NCI-H2171 treated with DMSO at 0.1 percent for 48 hours (cell line): ENCODE measurements around the gene ADGRV1.
"Not testable (repeated sequence)": the region's sequence is repeated elsewhere in the genome, so short reads cannot be mapped to it uniquely, and the experiment has no call there.

Experiments
- DNase-seq: peaks from one replicate; lab custom pipeline; 2025; lab: John Stamatoyannopoulos, UW

The ADGRV1 gene

DNA sequence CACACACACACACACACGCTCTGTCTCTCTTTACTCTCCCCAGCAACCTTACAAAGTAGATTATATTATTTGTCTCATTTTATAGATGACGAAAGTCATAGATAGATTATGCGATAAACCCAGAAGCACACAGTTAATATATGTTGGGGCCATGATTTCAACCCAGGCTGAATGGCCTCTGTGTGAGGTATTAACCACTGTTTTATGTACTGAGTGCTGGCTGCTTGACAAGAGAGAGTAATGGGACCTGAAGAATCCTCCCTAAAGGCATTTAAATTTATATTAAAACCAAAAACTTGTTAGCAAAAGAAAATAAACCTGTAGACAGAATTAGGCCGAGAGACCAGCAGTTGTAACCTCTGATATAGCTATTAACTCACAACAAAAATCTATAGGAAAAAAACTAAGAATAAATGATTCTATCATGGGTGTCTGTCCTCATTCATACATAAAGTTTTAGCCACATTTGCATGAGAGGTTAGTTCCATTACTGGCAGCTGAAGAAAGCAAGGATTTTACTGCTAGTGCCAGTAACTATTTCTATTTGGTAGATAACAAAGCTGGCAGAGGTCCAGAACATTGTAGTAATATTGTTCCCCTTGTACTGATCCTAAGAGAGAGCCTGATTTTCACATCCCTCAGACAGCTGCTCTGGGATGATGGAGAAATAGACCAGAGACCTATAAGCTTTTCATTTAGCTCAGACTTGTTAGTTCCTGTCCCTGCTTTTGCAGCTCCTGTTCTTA lies 250.9 kb downstream of the ADGRV1 start:
- DNase-seq = no peak

DNA sequence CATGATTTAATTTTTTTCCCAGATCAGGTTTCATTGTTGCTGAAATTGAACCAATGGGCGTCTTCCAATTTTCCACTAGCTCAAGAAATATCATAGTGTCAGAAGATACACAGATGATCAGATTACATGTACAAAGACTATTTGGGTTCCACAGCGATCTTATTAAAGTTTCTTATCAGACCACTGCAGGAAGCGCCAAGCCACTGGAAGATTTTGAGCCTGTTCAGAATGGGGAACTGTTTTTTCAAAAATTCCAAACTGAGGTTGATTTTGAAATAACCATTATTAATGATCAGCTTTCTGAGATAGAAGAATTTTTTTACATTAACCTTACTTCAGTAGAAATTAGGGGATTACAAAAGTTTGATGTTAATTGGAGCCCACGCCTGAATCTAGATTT lies 251.6 kb downstream of the ADGRV1 start:
- DNase-seq = no peak

DNA sequence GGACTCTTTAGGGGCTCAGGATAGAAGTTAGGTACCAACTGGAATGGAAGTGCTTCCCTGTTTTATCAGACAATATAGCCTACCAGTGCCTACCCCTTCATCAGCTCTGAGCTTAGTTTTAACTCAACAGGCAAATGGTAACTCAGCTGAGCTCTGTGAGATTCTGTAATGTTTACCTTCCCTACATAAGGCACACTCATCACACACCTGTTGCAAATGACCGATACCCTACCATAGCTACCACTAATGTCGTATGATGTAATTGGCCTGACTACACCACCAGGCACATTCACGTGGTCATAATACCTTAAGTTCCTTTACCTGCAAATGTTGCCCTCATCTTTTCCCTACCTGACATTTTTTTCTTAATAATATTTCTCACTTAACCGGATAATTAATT lies 254.8 kb downstream of the ADGRV1 start:
- no peak for DNase-seq

DNA sequence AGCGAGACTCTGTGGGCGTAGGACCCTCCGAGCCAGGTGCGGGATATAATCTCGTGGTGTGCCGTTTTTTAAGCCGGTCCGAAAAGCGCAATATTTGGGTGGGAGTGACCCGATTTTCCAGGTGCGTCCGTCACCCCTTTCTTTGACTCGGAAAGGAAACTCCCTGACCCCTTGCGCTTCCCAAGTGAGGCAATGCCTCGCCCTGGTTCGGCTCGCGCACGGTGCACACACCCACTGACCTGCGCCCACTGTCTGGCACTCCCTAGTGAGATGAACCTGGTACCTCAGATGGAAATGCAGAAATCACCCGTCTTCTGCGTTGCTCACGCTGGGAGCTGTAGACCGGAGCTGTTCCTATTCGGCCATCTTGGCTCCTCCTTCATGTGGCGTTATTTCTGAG lies 263.5 kb downstream of the ADGRV1 start:
- DNase-seq = not testable (repeated sequence)

DNA sequence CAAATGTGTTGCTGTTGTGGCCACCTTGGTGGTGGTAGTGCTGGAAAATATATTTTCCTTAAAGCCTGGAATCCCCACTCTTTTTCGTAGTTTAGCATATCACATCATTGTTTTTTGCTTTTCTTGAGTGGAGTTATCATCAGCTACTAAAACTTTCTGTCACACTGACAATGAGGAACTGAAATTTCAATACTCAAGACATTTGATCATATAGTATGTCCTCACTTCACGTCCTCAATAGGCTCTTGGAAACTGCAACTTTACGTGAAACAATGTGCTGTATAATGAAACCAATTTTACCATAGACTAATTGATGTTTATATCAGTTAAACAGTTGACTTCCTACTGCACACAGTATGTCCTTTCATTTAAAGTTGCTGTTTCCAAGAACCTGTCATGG lies 265.8 kb downstream of the ADGRV1 start:
- no peak for DNase-seq

DNA sequence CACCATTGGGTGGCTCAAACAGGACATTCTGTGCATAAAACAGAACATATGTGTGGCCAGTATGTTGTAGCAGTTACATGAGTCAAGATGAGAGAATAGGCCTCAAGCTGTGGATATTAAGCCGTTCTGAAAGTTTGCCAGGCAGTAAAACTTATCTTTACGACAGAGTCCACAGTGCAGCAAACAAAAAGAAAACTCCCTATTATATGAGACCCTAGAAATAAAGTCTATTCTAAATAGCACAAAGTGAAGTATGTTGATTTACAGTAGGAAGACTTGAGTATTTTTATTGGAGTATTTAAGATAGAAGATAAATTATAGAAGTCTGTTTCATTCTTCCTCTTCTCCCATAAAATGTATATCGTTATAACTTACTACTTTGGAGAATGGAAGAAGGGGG lies 271.5 kb downstream of the ADGRV1 start:
- DNase-seq = no peak

GRCh38 chr5:90833753-90834152 lies 275.2 kb downstream of the ADGRV1 start:
- no peak for DNase-seq

DNA sequence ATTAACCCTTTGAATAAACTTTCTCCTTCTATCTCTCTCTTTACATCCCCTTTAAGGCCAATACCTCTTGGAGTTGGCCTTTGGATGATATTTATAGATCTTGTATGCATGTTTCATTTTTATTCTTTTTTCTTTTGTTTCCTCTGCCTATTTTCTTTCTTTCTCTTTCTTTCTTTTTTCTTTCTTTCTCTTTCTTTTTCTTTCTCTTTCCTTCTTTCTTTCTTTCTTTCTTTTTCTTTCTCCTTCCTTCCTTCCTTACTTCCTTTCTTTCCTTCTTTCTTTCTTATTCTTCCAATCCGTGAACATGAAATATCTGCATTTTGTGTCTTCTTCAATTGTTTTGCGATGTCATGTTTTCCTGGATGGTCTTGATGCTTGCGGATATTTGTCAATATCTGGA lies 276.1 kb downstream of the ADGRV1 start:
- no peak for DNase-seq

- DNase-seq = no peak
These were observed 284.8 kb downstream of the ADGRV1 start for GRCh38 chr5:90843443-90843842.

DNA sequence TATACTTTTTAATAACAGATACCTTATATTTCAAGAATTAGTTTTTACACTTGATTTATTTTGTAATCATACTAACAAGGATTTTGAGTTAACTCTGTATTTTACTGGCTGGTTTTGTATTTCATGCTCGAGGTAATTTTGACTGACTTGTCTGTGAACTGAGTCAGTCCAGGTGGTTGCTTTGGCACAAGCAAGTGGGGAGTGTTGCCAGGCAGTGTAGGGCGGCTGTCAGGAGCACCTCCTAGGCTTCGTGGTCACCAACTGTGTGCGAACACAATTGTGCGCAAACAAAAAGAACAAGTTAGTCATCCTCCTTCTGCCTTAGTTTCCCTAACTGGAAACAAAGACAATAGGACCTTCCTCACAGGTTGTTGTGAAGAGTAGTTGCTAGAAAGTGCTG lies 286.3 kb downstream of the ADGRV1 start:
- no peak for DNase-seq

GRCh38 chr5:90845723-90846554 lies 287.3 kb downstream of the ADGRV1 start:
- no peak for DNase-seq

- DNase-seq = not testable (repeated sequence)
These were observed 289.0 kb downstream of the ADGRV1 start for GRCh38 chr5:90847606-90848005.

DNA sequence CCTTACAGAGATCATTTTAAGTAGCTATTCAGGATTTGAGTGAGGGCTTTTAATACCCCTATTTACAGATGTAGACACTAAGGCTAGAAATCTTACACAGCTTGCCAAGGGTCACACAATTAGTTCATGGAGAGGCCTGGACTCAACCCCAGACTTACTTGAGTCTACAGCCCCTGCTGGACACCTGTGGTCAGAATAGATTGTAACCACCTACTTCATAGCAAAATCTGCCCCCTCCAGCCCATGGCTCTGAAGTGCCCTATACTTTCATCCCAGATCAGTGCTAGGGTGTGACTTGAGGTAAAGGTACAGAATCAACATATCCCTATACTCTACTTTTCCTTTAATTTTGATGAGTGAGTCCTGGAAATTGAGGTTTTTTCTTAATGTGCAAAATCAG lies 291.3 kb downstream of the ADGRV1 start:
- no peak for DNase-seq

- DNase-seq = no peak
These were observed 293.9 kb downstream of the ADGRV1 start for GRCh38 chr5:90852531-90852930.

- no peak for DNase-seq
These were observed 295.2 kb downstream of the ADGRV1 start for GRCh38 chr5:90853750-90854149.

- no peak for DNase-seq
These were observed 295.6 kb downstream of the ADGRV1 start for GRCh38 chr5:90854169-90854568.

GRCh38 chr5:90855296-90856010 lies 296.9 kb downstream of the ADGRV1 start:
- no peak for DNase-seq

DNA sequence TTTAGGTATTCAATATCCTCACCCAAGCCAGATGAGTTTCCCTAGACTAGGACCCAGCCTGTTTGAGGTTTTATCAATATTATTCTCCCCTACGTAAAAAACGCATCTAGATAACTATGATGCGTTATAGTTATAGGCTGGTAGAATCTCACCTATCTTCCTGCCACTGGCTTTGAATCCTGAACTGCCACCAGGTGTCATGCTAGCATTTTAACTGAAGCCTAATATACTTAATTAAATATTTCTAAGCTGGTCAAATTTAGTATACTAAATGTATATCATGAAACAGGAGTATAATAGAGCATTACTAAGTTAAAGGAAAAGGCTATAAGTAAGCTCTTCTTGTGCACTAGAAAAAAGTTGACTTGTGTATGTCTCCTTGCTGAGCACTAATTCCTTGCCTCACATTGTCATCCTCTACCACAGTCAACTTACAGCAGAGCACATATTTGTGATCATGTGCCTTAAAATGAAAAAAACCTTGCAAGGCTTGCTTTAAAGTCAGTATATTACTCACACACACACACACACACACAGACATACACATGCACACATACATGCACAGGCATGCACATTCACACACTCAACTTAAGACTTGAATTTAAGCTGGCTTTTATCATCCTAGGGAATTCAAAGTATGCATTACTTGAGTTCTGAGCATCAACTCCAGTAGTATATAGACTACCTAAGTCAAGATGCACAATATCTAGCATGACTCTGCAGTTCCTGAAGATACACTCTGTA lies 303.4 kb downstream of the ADGRV1 start:
- no peak for DNase-seq

DNA sequence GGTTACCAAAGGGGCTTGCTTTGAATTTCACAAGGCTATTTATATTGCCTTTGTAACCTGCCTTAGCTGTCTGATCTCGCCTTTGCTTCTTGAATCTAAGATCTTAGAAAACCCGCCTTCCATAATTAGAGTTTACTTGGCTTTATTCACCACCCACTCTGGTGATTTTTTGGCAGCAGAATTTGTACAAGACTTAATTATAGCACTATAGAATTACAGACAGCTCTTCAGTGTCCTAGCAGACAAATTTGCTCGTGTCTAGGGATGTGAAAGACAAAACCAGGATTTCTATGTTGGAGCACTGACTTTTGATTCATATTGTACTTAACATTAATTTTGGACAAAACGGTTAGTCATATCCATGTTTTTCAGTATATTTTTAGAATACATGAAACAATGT lies 306.6 kb downstream of the ADGRV1 start:
- DNase-seq = no peak

DNA sequence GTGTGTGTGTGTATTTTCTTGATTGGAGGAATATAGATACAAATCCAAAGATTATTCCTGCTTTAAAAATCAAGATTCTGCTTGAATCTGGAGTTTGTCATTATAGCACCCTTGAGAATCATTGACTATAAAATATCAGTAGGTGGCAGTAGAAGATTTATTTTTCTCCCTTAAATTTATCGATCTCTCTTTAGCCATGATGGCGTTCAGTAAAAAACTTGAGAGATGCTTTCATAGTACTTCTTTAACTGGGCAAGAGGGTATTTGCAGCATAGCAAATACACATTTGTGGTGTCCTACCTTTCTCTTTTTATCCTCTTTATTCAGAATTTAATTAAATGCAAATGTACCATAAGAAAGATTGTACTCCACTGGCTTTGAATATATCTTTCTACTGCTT lies 307.7 kb downstream of the ADGRV1 start:
- peak; percentile 57 for DNase-seq

DNA sequence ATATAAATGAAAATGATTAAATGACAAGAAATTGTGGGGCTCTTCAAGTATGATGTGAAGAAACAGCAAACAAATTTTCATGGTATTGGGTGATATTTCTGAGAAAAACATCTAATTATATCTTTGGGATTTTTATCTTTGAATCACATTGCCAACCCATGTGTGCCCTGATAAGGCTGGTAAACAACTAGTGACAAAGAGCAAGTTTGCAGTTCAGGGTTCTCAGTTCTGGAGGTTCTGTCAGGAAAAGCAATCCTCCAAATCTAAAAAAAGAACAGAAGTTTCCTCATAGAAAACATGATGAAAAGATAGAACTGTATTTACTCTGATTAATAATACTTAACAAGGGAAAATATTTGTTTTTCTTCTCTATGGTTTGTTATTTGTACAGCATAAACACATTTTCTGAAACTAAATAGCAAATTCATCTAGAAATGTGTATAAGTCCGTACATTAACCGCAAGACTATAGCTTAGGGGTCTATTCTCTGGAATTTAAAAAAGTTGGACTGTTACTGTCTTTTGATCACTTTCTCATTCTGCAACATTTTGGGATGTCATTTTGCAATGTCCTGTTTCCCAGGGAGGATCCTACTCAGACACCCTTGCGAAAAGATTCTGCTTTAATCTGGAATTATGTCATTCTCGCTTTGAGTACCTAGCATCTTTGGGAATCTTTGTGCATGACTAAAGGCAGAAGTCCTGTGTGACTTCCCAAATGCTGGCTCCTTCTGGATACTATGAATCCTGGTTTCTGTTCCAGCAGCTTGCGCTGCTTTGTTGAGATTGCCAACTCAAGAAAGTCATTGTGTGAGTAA lies 308.5 kb downstream of the ADGRV1 start:
- DNase-seq = no peak
